ENCODE measurements around the gene DDX42.
A peak's percentile ranks its signal among the peaks of the same experiment; 100 is the strongest.

Gene DDX42

DNA sequence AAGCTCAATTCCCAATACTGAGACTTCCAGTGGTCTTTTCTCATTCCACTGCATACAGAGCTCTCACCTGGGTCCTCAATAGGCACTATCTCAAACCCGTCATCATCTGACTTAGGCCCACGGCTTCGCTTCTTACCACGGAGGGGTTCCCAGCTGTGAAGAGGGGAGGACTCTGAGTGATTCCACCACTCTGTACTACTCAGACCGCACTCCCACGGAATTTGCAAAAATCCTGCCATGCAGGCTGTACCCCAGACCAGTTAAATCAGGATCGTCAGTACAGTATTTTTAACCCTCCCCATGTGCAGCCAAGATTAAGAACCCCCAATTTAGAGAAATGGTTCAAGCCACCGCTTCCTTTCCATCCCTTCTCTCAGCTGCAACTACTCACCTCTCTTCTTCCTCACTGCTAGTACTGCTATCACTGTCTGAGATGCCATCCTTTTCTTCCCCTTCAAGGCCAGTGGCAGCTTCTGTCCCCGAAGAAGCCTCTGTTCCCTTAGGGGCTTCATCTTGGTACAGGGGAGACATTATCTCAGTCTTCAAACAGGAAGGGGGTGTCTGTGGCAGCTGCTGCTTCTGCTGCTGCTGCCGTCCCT is 47.1 kb downstream of the DDX42 start:
- DNase-seq (ENCODE audit: low read depth in 1 of 2, low spot score in 1 of 2) = no peak

- no peak for DNase-seq (ENCODE audit: low read depth in 1 of 2, low spot score in 1 of 2)
Measured at GRCh38 chr17:63821804-63822203, 47.8 kb downstream of the DDX42 start.

DNA sequence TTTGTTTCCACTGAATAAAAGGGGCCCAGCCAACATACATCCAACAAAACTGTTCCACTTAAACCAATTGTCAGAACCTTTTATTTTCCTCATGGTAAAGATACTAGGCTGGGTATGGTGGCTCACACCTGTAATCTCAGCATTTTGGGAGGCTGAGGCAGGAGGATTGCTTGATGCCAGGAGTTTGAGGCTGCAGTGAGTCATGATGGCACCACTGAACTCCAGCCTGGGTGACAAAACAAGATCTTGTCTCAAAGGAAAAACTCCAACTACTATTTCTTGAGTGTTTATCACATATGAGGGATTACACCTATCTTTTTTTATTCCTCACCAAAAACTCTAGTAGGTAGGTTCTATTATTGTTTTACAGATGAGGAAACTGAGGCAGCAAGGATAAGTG is 48.6 kb downstream of the DDX42 start:
- DNase-seq (ENCODE audit: low read depth in 1 of 2, low spot score in 1 of 2) = no peak

DNA sequence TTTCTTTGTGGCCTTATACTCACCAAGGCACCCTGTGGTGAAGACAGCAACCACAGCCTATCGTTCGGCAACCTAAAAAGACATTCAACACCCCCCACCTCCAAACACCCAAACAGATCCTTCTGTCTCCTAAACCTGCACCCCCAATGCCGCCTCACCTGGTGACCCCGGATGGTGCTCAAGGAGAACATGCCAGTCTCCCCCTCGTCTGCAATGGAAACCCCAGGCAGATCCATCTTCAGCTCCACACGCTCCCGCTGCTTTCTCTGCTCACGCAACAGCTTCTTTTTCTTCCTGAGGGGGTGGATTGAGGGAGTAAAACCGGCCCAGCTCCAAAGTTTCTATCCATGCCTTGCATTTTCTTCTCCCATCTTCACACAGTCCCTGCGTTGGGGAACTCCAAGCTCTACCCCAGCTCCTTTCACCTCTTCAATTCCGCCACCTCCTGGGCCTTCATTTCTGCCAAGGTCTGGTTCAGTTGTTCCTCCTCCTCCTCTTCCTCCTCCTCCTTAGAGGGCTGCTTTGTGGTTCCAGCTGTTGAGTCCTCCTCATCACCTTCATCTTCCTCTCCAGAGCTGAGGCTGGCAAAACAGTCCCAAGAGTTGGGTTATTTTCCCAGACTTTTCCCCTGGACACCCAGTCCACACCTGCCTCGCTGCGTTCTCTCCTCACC is 49.8 kb downstream of the DDX42 start:
- no peak for DNase-seq (ENCODE audit: low read depth in 1 of 2, low spot score in 1 of 2)

DNA sequence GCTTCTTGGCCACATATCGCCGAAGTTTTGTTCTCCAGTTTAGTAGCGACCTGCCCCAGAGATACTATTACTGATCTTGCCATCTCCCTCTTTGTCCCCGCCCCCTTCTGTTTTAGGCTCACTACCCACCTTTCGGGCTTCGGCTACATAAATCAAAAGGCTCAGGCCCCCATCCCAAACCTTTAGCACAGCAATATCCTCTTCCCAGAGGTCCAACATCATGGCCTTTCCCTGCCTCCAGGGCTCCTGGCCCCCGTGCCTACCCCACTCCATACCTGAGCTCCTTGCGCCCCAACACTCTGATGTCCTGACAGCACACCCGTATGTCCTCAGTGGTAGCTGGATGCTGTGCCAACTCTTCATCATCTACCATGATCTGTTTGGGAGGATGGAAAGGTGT is 50.4 kb downstream of the DDX42 start:
- no peak for DNase-seq (ENCODE audit: low read depth in 1 of 2, low spot score in 1 of 2)

- DNase-seq (ENCODE audit: low read depth in 1 of 2, low spot score in 1 of 2) = no peak
Measured at GRCh38 chr17:63826468-63827001, 52.6 kb downstream of the DDX42 start.

- peak; percentile 93 to 95 for DNase-seq (ENCODE audit: low read depth in 1 of 2, low spot score in 1 of 2)
Measured at GRCh38 chr17:63827002-63827800, 53.2 kb downstream of the DDX42 start, which contains the start of the genes FTSJ3 and PSMC5. FTSJ3 (minus strand) TSS chr17:63827663; CDS start chr17:63826902, 761 bp downstream. PSMC5 (plus strand) TSS chr17:63827431; CDS start chr17:63827491, 60 bp downstream.

- DNase-seq (ENCODE audit: low read depth in 1 of 2, low spot score in 1 of 2) = no peak
Measured at GRCh38 chr17:63827801-63828221, 53.8 kb downstream of the DDX42 start.

DNA sequence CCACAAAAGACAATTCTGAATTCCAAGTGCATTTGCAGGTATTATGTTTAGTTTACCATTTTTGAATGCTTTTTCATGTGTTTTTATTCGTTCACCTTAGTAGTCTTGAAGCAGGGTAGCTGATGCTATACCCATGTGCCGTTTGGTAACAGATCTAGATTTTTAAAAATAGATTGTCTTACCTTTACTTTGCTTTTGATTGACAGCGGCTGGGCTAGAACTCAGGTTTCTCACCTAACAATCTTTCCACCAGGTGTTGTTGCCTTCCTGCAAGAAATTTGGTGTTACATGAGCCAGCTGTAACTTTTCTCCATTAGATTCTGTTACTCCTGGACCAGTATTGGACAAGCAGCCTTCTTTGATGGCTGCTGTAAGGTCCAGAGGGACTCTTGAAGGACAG is 55.0 kb downstream of the DDX42 start:
- no peak for DNase-seq (ENCODE audit: low read depth in 1 of 2, low spot score in 1 of 2)

DNA sequence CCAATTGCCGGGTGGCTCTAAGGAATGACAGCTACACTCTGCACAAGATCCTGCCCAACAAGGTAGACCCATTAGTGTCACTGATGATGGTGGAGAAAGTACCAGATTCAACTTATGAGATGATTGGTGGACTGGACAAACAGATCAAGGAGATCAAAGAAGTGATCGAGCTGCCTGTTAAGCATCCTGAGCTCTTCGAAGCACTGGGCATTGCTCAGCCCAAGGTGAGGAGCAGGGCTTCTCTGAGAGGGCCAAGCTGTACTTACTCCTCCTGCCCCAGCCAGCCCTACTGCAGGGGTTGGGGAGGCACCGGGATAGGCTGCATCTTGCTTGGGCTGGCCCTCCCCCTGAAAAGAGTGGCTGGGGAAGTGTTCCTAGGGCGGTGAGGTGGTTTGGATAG is 56.3 kb downstream of the DDX42 start:
- no peak for DNase-seq (ENCODE audit: low read depth in 1 of 2, low spot score in 1 of 2)

- no peak for DNase-seq (ENCODE audit: low read depth in 1 of 2, low spot score in 1 of 2)
Measured at GRCh38 chr17:63830904-63831491, 57.0 kb downstream of the DDX42 start.

DNA sequence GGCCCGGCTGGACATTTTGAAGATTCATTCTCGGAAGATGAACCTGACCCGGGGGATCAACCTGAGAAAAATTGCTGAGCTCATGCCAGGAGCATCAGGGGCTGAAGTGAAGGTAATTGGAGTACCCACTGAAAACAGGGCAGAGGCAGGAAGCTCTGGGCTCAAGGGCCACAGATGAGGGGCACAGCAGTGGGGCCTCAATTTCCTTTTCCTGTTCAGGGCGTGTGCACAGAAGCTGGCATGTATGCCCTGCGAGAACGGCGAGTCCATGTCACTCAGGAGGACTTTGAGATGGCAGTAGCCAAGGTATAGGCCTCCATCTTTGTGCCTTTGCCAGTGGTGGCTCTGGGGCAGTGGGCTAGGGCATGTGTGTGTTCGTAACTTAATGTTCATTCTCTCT is 57.5 kb downstream of the DDX42 start:
- no peak for DNase-seq (ENCODE audit: low read depth in 1 of 2, low spot score in 1 of 2)

GRCh38 chr17:63832014-63832413 is 58.0 kb downstream of the DDX42 start:
- no peak for DNase-seq (ENCODE audit: low read depth in 1 of 2, low spot score in 1 of 2)

- DNase-seq (ENCODE audit: low read depth in 1 of 2, low spot score in 1 of 2) = no peak
Measured at GRCh38 chr17:63832455-63832854, 58.5 kb downstream of the DDX42 start.

DNA sequence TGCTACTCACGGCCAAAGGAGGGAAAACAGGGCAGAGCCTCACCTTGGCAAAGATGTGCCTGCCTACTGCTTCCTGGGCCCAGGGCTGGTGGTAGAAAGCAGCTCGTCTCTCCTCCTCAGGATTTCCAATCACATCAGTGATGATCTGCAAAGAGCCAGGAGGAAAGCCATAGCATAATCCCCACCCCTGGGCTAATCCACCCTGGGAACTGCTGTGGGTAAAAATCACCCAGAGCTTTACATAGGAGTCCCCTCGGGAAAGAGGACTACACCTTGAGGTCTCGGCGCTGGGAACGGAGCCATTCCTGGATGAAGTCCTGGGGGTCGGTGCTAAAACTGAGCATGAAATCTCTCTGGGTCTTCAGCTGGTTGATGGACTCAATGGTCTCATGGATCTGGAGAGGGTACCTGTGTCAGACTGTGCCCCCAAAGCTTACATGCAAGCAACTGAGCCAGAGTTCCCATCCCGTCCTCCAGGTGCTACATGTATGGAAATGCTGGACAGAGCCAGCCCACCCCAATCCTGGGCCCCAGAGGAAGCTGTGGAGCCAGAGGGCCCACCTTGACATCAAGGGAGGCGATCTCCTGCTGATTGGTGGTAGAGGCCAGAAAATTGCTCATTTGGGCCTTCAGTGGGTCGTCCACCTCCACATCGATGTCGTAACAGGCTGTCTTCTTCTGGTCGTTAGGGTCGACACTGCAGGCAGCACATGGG is 59.2 kb downstream of the DDX42 start:
- DNase-seq (ENCODE audit: low read depth in 1 of 2, low spot score in 1 of 2) = no peak

DNA sequence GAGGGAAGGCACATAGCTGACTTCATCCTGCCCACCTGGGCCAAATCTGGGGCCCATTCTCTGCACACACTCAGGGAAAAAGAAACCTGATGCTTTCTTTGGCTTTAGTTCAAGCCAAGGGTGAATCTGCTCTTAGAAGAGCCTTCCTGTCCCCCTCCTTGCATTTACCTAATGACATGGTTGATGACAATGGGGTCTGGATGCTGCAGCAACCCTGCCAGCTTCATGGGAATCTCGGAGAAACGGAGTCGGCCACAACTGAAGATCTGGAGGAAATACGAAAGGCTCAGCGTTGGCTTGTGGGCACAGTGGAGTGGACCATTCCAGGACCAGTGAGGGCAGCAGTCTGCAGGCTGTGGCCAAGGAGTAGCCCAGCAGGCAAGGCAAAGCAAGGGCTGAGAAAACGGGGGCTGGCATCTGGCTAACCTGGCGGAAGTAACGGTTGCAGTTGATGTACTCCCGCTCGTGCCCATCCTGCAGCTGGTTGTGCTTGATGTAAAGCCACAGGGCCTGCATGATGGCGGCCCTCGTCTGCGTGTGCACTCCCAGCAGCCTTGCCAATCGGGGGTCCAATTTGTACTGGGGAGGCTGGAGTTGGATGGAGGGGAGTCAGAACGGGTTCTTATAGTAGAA is 59.9 kb downstream of the DDX42 start:
- no peak for DNase-seq (ENCODE audit: low read depth in 1 of 2, low spot score in 1 of 2)

DNA sequence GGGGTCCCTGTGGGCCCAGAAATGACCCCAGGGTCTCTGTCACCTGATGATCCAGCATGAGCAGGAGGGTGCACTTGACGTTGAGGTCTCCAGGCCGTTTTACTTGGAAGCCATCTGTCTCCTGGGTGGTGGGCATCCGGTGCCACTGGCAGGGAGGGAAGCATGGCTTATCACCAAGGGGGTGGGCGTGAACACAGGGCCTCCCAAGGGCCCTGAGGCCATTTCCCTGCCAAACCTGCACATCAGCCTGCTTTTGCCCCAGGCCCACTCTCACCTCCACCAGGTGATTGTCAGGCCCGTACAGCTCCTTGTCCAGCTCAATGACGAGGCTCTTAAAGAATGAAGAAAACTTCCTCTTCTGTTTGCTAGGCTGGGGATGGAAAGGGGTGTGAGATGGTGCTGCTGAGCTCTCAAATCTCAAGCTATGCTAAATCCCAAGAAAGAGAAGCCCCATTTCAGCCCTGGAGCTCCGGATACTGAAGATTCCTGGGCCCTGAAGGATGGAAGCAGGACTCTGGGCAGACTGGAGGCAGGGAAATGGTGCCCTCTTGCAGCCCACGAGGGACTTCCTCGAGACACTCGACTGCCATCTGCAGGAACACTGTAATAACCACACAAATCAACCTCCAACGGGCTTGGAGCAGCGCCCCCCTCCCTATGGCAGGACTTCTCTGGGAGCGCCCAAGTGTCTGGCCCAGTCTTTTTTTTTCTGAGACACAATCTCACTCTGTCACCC is 60.6 kb downstream of the DDX42 start:
- peak in 1 of 2 donors; percentile 56 for DNase-seq (ENCODE audit: low read depth in 1 of 2, low spot score in 1 of 2)

DNA sequence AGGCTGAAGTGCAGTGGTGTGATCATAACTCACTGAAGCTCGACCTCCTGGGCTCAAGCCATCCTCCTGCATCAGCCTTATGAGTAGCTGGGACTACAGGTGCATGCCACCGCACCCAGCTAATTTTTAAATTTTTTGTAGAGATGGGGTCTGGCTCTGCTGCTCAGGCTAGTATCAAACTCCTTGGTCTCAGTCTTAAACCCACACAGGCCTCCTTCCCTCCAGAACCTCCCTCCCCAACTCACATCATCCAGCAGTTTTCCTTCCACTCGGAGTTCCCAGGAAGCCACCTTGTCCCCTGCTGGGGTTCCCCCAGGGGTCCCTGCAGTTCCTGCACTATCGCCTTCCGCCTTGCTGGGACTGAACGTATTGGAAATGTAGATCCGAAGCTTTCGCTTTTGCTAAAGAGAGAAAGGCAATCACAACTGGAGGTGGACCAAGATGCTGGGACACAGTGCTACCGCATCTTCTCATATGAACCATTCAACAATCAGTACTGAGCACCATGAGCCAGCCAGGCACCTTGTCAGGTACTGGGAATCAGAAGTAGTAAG is 61.3 kb downstream of the DDX42 start:
- DNase-seq (ENCODE audit: low read depth in 1 of 2, low spot score in 1 of 2) = no peak

DNA sequence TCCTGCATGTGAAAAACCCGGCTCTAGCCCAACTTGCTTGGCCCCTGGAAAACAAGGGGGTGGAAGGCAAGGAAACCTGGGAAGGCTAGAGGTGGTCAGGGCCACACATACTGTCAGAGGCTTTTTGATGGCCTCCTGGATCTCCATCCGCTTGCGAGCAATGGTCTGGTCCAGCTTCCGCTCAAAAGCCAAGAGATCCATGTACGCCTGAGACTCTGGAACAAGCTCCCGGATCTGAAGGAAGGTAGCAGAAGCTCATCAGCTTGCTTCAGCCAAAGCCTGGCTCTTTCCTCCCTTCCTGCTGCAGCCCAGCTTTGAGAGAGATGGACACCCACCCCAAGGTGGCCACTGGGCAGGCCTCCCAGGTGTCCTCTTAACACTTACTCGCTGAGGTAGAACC is 62.8 kb downstream of the DDX42 start:
- DNase-seq (ENCODE audit: low read depth in 1 of 2, low spot score in 1 of 2) = no peak
